Measurements from ENCODE around the gene CCDC201. TPM values are rescaled to one million over a fixed set of nuclear protein-coding genes. Genes with fewer than 3 reads are reported as not detected.

Gene CCDC201
- total RNA-seq, 1 donor from 2014 or later = under 0.01 TPM

Other genes with a start within 250 kb of the CCDC201 start
- under 0.01 and 0.13 TPM in 2 replicates for gene IGFBP1, start 15.4 kb upstream of the CCDC201 start, total RNA-seq
- 7.8 and 12.1 TPM in 2 replicates for gene IGFBP3, start 48.2 kb upstream of the CCDC201 start, total RNA-seq